Mesothelial cell of epicardium (in vitro differentiated cells): Measurements from ENCODE around the gene TSGA10. TPM values are rescaled to one million over a fixed set of nuclear protein-coding genes. Genes with fewer than 3 reads are reported as not detected.
A peak's percentile ranks its signal among the peaks of the same experiment; 100 is the strongest.
"Not testable (repeated sequence)": the region's sequence is repeated elsewhere in the genome, so short reads cannot be mapped to it uniquely, and the experiment has no call there.

ENCODE experiments used
- DNase-seq, 2 experiments: peaks; one replicate each; pipeline ENCODE4 v3.0.0; 2021; ENCODE audit warnings: low spot score in 2 of 2; ENCODE audit not compliant: unreplicated experiment in 2 of 2
- H3K27ac Mint-ChIP-seq: 2 replicates; pipeline ENCODE4 v1.8.0; 2021; ENCODE audit warnings: mixed read lengths
- H3K27me3 Mint-ChIP-seq: 2 replicates; pipeline ENCODE4 v1.8.0; 2021; ENCODE audit warnings: low read depth, mixed read lengths
- H3K36me3 Mint-ChIP-seq: 2 replicates; pipeline ENCODE4 v1.8.0; 2021; ENCODE audit warnings: mixed read lengths
- H3K4me1 Mint-ChIP-seq: 2 replicates; pipeline ENCODE4 v1.8.0; 2021; ENCODE audit warnings: mixed read lengths
- H3K4me3 Mint-ChIP-seq: 2 replicates; pipeline ENCODE4 v1.8.0; 2021; ENCODE audit warnings: mild to moderate bottlenecking, moderate library complexity, mixed read lengths
- H3K9me3 Mint-ChIP-seq: 2 replicates; pipeline ENCODE4 v1.8.0; 2021; ENCODE audit warnings: mixed read lengths
- CTCF ChIP-seq: fragments of 200-600 bp; sonication (generic); IDR thresholded peaks from one replicate; pipeline ENCODE4 v1.5.0; 2021; ENCODE audit warnings: antibody characterized with exemption; ENCODE audit not compliant: unreplicated experiment
- total RNA-seq: library from RNA; stranded (reverse); gene quantifications from 3 replicates; pipeline ENCODE4 v1.2.1, GENCODE V29; 2021

Gene TSGA10
- total RNA-seq, result 10.5 to 11.3 TPM (median 11.3 TPM) in 3 replicates

GRCh38 chr2:99154643-99155536 lies at the start of gene TSGA10, which contains the start of gene LIPT1:
Gene TSGA10 (minus strand): TSS chr2:99154942. CDS start chr2:99109439, 45,503 bp downstream.
Gene LIPT1 (plus strand): TSS chr2:99154967. CDS start chr2:99161958, 6,991 bp downstream.
- peak; percentile 74 to 88 for DNase-seq
- H3K4me3 Mint-ChIP-seq, result peak within 1 kb of the TSS; percentile 94
- H3K27ac Mint-ChIP-seq, result peak within 1 kb of the TSS; percentile 95
- H3K36me3 Mint-ChIP-seq, result peaks cover 17% of the 10 kb centered on the region
- no peaks in the 10 kb centered on the region for H3K9me3 Mint-ChIP-seq
- TF ChIP-seq CTCF, result no peak
- H3K27me3 Mint-ChIP-seq, result no peaks in the 10 kb centered on the region
- H3K4me1 Mint-ChIP-seq, result peaks cover 13% of the 10 kb centered on the region

- Mint-ChIP-seq H3K27me3 (no peaks in the 10 kb centered on the region), H3K9me3 (peaks cover 35% of the 10 kb centered on the region), H3K36me3 (peaks cover 22% of the 10 kb centered on the region), H3K27ac (no peak overlapping the region), H3K4me3 (no peak overlapping the region), H3K4me1 (peaks cover 4% of the 10 kb centered on the region)
- DNase-seq, result no peak
- peak; percentile 65 for TF ChIP-seq CTCF
Measured at GRCh38 chr2:99201959-99202678, 47.4 kb upstream of the TSGA10 start.

- H3K4me1 Mint-ChIP-seq, result peaks cover 4% of the 10 kb centered on the region
- DNase-seq, result no peak
- peaks cover 20% of the 10 kb centered on the region for H3K9me3 Mint-ChIP-seq
- H3K27me3 Mint-ChIP-seq, result no peaks in the 10 kb centered on the region
- H3K36me3 Mint-ChIP-seq, result peaks cover 24% of the 10 kb centered on the region
- H3K4me3 Mint-ChIP-seq, result no peak overlapping the region
- no peak overlapping the region for H3K27ac Mint-ChIP-seq
- TF ChIP-seq CTCF, result no peak
Measured at GRCh38 chr2:99200076-99200800, 45.5 kb upstream of the TSGA10 start.

- Mint-ChIP-seq H3K4me1 (peaks cover 4% of the 10 kb centered on the region), H3K4me3 (no peak overlapping the region), H3K9me3 (peaks cover 4% of the 10 kb centered on the region)
Measured at GRCh38 chr2:99198103-99198841, 43.5 kb upstream of the TSGA10 start.

GRCh38 chr2:99192364-99192763 lies 37.6 kb upstream of the TSGA10 start:
- H3K27ac Mint-ChIP-seq, H3K4me1 Mint-ChIP-seq, H3K9me3 Mint-ChIP-seq, H3K27me3 Mint-ChIP-seq, H3K4me3 Mint-ChIP-seq, DNase-seq: not testable (repeated sequence)
- peaks cover 43% of the 10 kb centered on the region for H3K36me3 Mint-ChIP-seq

More at GRCh38 chr2:99198103-99198841, 43.5 kb upstream of the TSGA10 start:
- Mint-ChIP-seq H3K27me3 (no peaks in the 10 kb centered on the region), H3K36me3 (peaks cover 22% of the 10 kb centered on the region), H3K27ac (no peak overlapping the region)
- DNase-seq, result no peak
- TF ChIP-seq CTCF, result no peak
